Measurements from ENCODE around the gene PLPPR1. TPM values are rescaled to one million over a fixed set of nuclear protein-coding genes. Genes with fewer than 3 reads are reported as not detected.

PLPPR1 gene
- total RNA-seq (1 to 10 TPM in 1 of 7 donors, under 1 TPM in 2, not detected in 4; 0.10 to 1.1 (median 0.18) TPM), polyA plus RNA-seq (under 1 TPM in 1 of 2 donors, not detected in 1; 0.07 TPM)
- long read RNA-seq, donor 1: 0 reads
- long read RNA-seq, donor 2: 0 reads
- long read RNA-seq, donor 3: 0 reads

DNA sequence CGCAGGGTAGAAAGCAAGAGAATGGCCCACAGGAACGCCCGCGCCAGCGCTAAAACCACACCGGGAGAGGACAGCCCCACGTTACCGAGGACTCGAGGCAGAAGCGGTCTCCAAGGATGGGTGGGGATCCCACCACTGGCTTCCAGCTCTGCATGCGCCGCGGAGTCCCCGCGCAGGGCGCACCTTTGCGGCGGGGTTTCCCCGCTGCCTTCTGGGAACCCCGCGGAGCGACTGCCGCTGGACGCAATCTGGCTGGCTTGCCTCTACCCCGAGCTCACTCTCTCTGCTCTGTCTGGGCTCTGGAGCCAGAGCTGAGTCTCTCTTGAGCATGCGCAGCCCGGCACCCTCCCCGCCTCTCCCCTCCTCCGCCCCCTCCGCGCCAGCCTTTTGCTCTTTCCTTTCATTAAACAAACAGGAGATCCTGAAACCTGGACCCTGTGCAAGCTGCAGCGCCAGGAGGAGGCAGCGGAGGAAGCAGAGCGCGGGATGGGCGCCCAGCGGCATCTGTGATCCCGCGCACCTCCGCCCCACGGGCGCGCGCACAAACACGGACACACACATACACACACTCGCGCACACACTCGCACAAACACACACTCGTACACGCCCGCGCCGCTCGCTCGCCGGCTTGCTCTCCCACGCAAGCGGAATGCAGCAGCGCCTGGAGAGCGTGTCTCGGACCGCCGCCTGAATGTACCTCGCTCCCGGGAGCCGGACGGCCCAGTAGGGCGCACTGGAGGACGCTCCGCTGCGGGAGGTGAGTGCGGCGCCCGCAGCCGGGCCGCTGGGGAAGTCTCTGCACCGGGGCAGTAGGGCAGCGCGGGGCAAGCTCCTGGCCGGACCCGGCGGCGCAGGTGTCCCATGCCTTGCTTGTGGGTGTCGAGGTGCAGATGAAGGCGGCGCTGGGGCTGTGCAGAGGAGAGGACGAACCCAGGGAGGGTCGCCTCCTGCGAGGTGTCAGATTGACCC, at the start of gene PLPPR1:
TSS of gene PLPPR1 (plus strand) at position 382 of the 969 bp plus-strand sequence.
- Histone ChIP-seq H3K27me3 (no peaks in the 10 kb centered on the region), H3K27ac (no peak within 1 kb of the TSS), H3K36me3 (no peaks in the 10 kb centered on the region), H3K9me3 (no peaks in the 10 kb centered on the region), H3K4me3 (peak within 1 kb of the TSS; percentile 23), H3K4me1 (ENCODE audit: insufficient read depth) (peaks cover 8% of the 10 kb centered on the region)
- intact Hi-C loops (cut with DNase I): no loop called here
- peak in 3 of 5 donors; percentile 15 to 31 (median 17) for DNase-seq
- WGBS, 3 donors: 1% methylated on average over 78 to 89 of the region's 89 CpGs
- TF ChIP-seq EP300 (IDR thresholded peaks at IDR 0.05) (no peak), POLR2A (IDR thresholded peaks at IDR 0.05) (no peak)
- TF ChIP-seq, protein P1, sequence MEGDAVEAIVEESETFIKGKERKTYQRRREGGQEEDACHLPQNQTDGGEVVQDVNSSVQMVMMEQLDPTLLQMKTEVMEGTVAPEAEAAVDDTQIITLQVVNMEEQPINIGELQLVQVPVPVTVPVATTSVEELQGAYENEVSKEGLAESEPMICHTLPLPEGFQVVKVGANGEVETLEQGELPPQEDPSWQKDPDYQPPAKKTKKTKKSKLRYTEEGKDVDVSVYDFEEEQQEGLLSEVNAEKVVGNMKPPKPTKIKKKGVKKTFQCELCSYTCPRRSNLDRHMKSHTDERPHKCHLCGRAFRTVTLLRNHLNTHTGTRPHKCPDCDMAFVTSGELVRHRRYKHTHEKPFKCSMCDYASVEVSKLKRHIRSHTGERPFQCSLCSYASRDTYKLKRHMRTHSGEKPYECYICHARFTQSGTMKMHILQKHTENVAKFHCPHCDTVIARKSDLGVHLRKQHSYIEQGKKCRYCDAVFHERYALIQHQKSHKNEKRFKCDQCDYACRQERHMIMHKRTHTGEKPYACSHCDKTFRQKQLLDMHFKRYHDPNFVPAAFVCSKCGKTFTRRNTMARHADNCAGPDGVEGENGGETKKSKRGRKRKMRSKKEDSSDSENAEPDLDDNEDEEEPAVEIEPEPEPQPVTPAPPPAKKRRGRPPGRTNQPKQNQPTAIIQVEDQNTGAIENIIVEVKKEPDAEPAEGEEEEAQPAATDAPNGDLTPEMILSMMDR (IDR thresholded peaks at IDR 0.05): no peak

GRCh38 chr9:100989731-100990130, 38.8 kb upstream of the PLPPR1 start:
- Histone ChIP-seq H3K27ac (no peak overlapping the region), H3K27me3 (no peaks in the 10 kb centered on the region), H3K4me3 (no peak overlapping the region), H3K36me3 (no peaks in the 10 kb centered on the region), H3K4me1 (ENCODE audit: insufficient read depth) (no peaks in the 10 kb centered on the region), H3K9me3 (no peaks in the 10 kb centered on the region)
- 0 to 32% (median 28%) methylated on average over 1 of the region's 1 CpG for WGBS, 3 donors
- DNase-seq: no peak
- TF ChIP-seq POLR2A (IDR thresholded peaks at IDR 0.05) (no peak), EP300 (IDR thresholded peaks at IDR 0.05) (no peak)
- TF ChIP-seq, protein P1 (IDR thresholded peaks at IDR 0.05): no peak
- intact Hi-C loops (cut with DNase I): no loop called here

- 0 to 2% (median 0%) methylated on average over 1 of the region's 1 CpG for WGBS, 3 donors
- intact Hi-C loops (cut with DNase I): no loop called here
Observed at GRCh38 chr9:100990605-100991381, 37.7 kb upstream of the PLPPR1 start.

GRCh38 chr9:100992632-100993031, 35.9 kb upstream of the PLPPR1 start:
- DNase-seq: no peak
- intact Hi-C loops (cut with DNase I): no loop called here
- 93 to 96% (median 95%) methylated on average over 1 of the region's 1 CpG for WGBS, 3 donors
- no peak overlapping the region for H3K27ac ChIP-seq
- no peaks in the 10 kb centered on the region for H3K27me3 ChIP-seq
- H3K9me3 ChIP-seq: no peaks in the 10 kb centered on the region
- no peaks in the 10 kb centered on the region for H3K4me1 ChIP-seq (ENCODE audit: insufficient read depth)
- no peaks in the 10 kb centered on the region for H3K36me3 ChIP-seq
- no peak overlapping the region for H3K4me3 ChIP-seq
- no peak for TF ChIP-seq EP300 (IDR thresholded peaks at IDR 0.05)
- TF ChIP-seq POLR2A (IDR thresholded peaks at IDR 0.05): no peak
- TF ChIP-seq, protein P1 (IDR thresholded peaks at IDR 0.05): no peak

More at GRCh38 chr9:100990605-100991381, 37.7 kb upstream of the PLPPR1 start:
- H3K4me3 ChIP-seq: no peak overlapping the region
- H3K9me3 ChIP-seq: no peaks in the 10 kb centered on the region
- no peaks in the 10 kb centered on the region for H3K27me3 ChIP-seq
- TF ChIP-seq POLR2A (IDR thresholded peaks at IDR 0.05) (no peak), EP300 (IDR thresholded peaks at IDR 0.05) (no peak)
- TF ChIP-seq, protein P1 (IDR thresholded peaks at IDR 0.05): no peak
- H3K4me1 ChIP-seq (ENCODE audit: insufficient read depth): no peaks in the 10 kb centered on the region
- H3K36me3 ChIP-seq: no peaks in the 10 kb centered on the region
- DNase-seq: no peak
- H3K27ac ChIP-seq: no peak overlapping the region
